Cerebellar nuclear complex (tissue), 1 donor: ENCODE results near the gene SETX.
A peak's percentile ranks its signal among the peaks of the same experiment; 100 is the strongest.
"Not testable (repeated sequence)": the region's sequence is repeated elsewhere in the genome, so short reads cannot be mapped to it uniquely, and the experiment has no call there.

Experiments
- DNase-seq, 2 experiments: peaks; one replicate each; lab custom pipeline; 2025; lab: John Stamatoyannopoulos, UW

Gene SETX

DNA sequence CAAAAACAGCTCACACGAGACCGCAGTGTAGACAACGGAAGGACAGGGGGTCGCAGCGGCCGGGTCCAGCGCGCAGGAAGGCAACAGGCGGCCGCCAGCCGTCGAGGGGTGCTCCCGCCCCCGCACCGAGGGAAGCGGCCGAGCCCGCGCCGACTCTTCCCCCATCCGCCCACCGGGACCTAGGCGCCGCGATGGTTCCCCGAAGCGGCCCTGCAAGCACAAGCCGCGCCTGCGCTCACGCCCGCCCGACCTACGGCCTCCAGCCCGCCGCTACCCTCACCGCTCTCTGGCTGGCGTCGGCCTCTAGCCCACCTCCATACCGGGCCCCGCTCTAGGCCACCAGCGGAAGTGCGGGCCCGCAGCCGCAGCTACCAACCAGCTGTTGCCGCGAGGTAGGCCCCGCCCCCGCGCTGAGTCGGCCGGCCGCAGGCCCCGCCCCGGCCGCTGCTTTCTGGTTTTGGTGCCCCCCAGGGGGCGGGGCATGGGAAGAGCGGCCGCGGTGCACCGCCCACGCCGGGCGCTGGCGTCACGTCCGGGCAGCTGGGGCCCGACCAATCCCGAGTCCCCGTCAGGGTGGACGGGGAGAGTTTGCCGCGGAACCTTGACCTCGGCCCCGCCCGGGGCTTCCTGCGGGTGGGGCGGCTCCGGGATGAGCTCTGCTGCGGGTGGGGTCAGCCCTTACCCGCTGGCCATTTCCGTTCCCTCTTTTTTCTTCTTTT is at the start of gene SETX:
Gene SETX, minus strand, starts transcription at position 350 of the 719 bp plus-strand sequence. CDS start 5,558 bp downstream, outside the sequence.
- DNase-seq, result peak; percentile 72 to 93

GRCh38 chr9:132404228-132404881 is 49.6 kb upstream of the SETX start:
- DNase-seq, result no peak

DNA sequence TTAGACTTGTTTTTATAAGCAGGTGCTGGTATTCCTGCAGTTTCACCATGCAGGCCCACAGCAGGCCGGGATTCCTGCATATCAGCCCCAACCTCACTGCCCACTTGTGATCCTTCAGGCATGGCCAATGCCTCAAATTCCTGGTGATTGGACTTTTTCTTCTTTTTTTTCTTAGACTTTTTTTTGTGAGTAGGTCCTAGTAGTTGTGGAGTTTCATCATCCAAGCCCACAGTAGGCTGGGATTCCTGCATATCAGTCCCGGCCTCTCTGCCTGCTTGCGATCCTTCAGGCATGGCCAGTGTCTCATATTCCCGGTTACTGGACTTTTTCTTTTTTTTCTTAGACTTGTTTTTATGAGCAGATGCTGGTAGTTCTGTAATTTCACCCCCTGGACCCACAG is 47.0 kb upstream of the SETX start:
- DNase-seq, result no peak

GRCh38 chr9:132395560-132395959 is 40.8 kb upstream of the SETX start:
- DNase-seq, result no peak

- DNase-seq, result no peak
Observed at GRCh38 chr9:132391449-132391848, 36.7 kb upstream of the SETX start.

- no peak for DNase-seq
Observed at GRCh38 chr9:132390966-132391365, 36.2 kb upstream of the SETX start.

DNA sequence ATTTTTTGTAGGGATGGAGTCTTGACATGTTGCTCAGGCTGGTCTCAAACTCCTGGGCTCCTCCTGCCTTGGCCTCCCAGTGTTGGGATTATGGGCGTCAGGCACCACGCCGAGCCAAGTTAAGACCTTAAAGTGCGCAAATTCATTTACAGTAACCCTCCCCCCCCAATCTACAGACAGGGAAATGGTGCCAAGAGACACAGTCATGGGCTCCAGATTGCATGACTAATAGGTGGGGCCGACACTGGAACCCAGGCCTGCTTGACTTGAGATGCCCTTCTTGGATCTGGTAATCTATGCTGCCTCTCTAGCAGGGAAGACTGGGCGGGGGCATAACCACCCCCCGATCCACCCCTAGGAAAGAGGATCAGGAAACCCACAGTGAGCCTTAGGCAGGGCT is 32.3 kb upstream of the SETX start:
- DNase-seq, result no peak

GRCh38 chr9:132384376-132384775 is 29.6 kb upstream of the SETX start:
- DNase-seq, result no peak

- DNase-seq, result no peak
Observed at GRCh38 chr9:132383462-132383883, 28.7 kb upstream of the SETX start.

GRCh38 chr9:132381966-132382541 is 27.3 kb upstream of the SETX start:
- DNase-seq, result no peak

DNA sequence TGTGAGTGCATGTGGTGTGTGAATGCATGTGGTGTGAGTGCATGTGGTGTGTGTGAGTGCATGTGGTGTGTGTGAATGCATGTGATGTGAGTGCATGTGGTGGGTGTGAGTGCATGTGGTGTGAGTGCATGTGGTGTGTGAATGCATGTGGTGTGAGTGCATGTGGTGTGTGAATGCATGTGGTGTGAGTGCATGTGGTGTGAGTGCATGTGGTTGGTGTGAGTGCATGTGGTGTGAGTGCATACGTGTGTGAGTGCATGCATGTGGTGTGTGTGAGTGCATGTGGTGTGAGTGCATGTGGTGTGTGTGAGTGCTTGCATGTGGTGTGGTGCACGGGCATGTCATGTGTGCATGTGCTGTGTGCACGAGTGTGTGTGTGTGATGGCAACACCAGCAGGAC is 23.6 kb upstream of the SETX start:
- DNase-seq, result not testable (repeated sequence)

DNA sequence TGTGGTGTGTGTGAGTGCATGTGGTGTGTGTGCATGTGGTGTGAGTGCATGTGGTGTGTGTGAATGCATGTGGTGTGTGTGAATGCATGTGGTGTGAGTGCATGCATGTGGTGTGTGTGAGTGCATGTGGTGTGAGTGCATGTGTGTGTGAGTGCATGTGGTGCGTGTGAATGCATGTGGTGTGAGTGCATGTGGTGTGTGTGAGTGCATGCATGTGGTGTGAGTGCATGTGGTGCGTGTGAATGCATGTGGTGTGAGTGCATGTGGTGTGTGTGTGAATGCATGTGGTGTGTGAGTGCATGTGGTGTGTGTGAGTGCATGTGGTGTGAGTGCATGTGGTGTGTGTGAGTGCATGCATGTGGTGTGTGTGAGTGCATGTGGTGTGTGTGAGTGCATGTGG is 23.0 kb upstream of the SETX start:
- not testable (repeated sequence) for DNase-seq

GRCh38 chr9:132372177-132373095 is 17.6 kb upstream of the SETX start:
- no peak for DNase-seq

DNA sequence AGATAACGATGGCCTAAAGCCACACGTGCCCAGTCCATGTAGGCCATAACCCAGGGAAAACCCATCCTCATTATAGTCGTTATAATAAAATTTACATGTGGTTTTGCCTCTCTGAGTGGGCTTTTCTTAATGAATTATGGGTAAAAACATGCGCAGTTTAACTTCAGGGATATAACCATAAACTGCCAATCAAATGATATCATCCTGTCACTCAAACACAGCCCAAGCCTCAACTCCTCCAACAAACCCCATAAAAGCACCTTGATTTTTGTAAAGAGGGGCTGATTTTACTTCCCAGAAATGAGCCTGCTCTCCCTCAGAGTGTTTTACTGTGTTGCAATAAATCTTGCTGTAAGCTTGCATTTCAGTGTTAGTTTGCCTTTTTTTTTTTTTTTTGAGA is 15.8 kb upstream of the SETX start:
- no peak for DNase-seq

- no peak for DNase-seq
Observed at GRCh38 chr9:132369421-132369820, 14.6 kb upstream of the SETX start.

DNA sequence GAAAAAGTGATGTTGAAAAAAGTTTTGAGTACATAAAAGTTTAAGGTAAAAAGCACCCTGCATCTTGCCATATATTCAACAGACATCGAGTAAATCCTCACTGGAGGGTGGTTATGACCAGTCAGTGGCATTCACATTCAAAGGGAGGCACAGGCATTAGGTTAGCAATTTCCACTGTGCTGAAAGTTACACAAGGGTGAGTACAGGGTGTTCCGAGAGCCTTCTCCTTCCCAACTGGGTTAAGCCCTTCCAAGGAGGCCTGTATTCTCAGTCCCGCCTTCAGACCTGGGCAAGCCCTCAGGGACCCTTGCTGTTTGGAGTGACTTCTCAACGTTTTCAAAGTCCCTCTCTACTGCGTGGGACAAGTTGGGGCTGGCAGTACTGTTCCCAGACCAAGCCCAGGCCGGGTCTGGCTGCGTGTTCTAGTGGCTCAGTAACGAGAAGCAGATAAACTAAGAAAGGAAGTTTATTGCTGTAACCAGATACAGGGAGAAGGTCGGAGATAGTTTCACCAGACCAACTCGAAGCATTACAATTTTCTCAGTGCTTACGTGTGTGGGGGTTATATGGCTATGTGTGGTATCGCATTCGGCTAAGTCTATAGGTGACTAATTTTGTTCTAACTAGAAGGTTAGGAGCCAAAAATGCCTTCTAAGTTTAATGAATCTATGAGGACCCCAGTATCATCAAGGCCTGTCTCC is 13.0 kb upstream of the SETX start:
- DNase-seq, result no peak

- DNase-seq, result no peak
Observed at GRCh38 chr9:132366481-132366880, 11.7 kb upstream of the SETX start.

DNA sequence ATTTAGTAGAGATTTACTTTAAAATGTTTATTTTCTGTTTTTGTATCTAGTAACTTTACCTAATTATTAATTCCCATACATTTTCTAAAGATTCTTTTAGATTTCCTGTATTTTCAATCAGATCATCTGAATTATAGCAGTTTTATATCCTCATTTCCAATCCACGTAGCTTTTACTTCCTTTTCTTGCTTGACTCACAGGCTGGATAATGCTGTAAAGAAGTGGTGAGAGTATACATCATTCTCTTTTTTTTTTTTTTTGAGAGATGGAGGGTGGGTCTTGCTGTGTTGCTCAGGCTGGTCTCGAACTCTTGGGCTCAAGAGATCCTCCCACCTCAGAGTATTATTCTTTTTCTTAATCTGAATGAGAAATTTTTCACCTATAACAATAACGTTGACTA is 11.2 kb upstream of the SETX start:
- DNase-seq, result no peak

DNA sequence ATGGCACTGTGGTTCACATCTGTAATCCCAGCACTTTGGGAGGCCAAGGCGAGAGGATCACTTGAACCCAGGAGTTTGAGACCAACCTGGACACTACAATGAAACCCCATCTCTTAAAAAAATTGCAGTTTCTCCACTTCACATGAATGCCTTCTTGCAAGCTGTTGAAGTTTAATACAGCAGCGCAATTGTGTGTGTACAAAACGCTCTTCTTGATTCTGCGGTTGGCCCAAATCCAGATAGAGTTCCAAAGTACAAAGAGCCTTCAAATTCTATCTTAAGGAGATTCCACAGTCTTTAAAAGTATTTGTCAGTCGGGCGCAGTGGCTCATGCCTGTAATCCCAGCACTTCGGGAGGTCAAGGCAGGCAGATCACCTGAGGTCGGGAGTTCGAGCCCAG is 9.3 kb upstream of the SETX start:
- DNase-seq, result no peak

GRCh38 chr9:132357764-132358163 is 3.0 kb upstream of the SETX start:
- DNase-seq, result no peak

DNA sequence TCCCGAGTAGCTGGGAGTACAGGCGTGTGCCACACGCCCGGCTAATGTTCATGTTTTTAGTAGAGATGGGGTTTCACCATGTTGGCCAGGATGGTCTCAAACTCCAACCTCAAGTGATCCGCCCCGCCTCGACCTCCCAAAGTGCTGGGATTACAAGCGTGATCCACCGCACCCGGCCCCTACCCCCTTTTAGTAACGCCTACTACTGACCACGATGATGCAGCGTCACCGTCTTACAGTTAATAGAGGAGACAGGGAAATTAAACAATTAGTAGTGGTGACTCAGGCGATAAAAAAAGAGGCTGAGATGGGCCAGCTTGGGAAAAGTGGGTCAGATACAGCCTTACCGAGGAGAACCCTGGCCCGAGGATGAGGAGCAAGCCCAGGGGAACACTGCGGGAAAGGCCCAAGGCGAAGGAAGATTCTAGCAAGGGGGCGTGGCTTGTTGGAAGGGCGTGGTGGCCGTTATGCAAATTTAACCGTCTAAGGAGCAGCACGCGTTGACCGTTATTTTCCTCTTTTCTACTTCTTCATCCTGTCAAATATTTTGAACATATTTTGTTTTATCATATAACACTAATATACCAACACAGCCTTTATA is 1.6 kb upstream of the SETX start:
- DNase-seq, result no peak
